GM10847 (cell line): ENCODE results near the gene TTC39A.

ENCODE experiments used
- POLR2A ChIP-seq: IDR thresholded peaks from 2 replicates; pipeline ENCODE4 v1.6.1; 2011; ENCODE audit not compliant: insufficient read length; ENCODE audit errors: extremely low read depth

TTC39A gene

DNA sequence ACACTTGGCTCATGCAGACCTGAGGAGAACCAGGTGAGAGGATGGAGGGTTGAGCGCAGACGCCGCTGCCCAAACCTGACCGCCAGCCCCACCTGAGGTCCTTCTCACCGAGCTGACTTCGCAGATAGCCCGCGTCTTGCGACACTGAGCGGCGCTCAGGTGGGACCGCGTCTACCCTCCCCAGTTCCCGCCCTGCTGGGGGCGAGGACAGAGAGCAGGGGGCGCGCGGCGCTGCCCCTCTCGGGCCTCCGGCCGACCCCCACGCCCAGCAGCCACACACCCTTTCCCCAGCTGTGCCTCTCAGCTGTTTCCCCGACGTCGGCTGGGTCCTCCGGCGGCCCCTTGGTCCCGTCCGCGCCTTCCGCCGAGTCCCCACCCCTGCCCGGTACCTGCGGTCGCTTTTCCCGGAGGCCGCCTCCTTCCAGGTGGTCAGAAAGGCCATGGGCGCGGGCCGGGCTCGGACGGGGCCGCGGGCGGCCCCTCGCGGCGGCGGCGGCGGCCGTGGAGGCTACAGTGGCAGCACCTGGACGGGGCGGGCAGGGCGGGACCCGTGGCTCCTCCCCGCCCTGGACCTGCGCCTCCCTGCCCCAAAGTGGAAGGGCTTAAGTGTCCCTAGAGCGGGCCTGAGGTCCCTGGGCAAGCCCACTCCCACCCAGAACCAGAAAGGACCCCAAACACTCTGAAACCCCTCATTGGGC lies 14.4 kb upstream of the TTC39A start:
- no peak for TF ChIP-seq POLR2A

DNA sequence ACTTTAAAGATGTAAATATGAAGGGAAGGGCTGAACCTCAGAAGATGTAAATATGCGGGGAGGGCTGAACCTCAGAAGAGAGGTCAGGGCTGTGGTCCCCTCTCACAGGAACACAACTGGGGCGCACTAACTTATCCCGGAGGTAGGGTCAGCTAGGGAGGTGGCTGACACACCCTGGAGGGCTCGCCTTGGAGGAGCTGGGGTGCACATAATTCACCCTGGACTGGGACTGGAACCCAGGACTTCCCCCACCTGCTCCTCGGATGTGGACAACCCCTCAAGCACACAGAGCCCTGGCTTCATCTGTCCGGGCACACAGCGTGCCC lies 13.9 kb upstream of the TTC39A start:
- no peak for TF ChIP-seq POLR2A

DNA sequence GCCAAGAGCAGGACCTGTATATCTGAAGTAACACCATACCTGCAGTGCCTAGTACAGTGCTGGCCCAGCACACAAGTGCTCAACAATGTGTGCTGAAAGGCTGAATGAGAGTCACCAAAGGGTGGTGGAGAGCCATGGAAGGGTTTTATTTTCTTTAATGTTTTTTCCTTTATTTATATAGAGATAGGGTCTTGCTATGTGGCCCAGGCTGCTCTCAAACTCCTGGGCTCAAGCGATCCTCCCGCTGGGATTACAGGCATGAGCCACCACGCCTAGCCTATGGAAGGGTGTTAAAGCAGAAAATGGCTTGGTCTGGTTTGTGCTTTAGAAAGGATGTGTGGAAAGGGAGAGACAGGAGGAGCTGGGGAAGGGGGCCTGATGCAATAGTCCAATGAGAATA lies 13.3 kb upstream of the TTC39A start:
- no peak for TF ChIP-seq POLR2A

DNA sequence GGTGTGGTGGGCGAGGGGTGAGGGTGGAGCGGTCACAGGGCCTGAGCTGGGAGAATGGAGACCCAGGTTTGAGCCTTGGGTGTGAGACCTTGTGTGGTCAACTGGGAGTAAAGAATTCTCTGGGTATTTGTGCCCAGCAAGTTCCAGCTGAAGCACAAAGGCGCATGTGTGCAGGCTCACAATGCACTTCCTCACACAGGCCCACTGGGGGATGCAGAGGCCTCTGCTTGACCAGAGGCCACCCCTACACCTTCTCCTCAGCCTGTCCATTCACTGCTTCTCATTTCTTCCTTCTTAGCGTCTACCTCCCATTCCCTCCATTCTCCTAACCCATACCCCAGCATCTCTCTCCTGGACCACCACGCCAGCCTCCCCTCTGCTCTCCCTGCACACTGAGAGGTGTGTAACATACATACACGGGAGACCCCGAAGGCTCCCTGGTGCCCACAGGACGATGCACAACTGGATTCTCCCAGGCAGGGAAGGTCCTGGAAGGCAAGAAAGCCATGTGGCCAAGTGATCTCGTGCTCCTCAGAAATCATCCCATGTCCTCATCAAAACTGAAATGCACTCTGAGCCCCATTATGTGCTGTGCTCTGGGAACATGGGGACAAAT lies 12.3 kb upstream of the TTC39A start:
- TF ChIP-seq POLR2A = no peak

GRCh38 chr1:51341876-51342496 lies 11.6 kb upstream of the TTC39A start:
- TF ChIP-seq POLR2A = no peak

GRCh38 chr1:51340380-51340779 lies 10.0 kb upstream of the TTC39A start:
- no peak for TF ChIP-seq POLR2A

DNA sequence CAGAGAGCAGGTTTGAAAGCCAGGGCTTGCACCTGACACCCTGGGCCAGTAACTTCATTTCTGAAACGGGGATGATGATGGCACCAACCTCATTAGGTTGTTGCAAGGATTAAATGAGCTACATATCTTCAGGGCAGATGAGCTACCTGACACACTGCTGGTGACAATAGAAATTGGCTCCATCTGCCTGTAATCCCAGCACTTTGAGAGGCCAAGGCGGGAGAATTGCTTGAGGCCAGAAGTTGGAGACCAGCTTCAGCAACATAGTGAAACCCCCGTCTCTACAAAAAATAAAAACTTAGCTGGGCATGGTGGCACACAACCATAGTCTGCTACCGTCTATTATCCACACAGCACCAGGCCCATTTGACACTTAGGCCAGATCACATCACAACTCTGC lies 6.3 kb upstream of the TTC39A start:
- TF ChIP-seq POLR2A = no peak

GRCh38 chr1:51336004-51336403 lies 5.6 kb upstream of the TTC39A start:
- TF ChIP-seq POLR2A = no peak

- TF ChIP-seq POLR2A = no peak
These were observed 1.1 kb upstream of the TTC39A start for GRCh38 chr1:51331206-51332100.

DNA sequence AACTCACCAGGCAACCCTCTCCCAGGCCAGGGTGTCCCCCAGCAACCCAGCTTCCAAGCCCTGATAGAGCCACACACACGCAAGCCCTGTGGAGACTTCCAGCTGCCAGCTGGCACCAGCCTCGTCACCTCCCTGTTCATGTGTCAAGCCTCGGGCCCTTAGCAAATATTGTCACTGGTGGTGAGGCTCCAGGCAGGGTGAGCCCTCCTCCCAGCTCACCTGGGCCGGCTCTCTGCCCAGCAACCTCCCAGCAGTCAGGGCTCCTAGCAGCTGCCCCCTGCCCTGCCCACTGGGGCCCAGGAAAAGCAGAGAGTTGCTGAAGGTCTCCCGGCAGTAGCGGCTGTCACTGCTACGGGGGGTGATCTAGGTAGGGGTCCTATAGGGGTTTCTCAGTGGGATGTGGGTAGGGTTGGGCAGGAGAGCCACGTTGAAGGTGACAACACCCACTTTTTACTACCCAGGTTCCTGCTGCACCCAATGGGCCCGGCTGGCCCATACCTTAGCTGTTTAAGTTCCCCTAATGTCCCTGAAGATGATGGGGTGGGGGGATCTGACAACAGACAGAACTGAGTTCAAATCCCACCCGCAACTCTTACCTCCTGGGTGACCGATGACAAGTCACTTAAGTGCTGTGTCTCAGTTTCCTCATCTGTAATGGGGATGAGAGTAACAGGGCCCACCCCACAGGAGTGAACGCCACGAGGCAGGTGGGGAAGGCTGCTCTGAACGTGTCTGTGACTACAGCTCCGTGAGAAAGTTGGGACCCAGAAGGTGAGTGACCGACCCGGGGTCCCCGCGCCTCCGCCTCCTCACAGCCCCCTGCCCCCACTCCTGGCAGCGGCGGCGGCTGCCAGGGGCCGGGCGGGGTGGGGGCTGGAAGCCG lies 678 bp downstream of the TTC39A start:
- TF ChIP-seq POLR2A = no peak

GRCh38 chr1:51328926-51329325 lies 1.4 kb downstream of the TTC39A start:
- TF ChIP-seq POLR2A = no peak

- TF ChIP-seq POLR2A = no peak
These were observed 2.1 kb downstream of the TTC39A start for GRCh38 chr1:51328279-51328678.

DNA sequence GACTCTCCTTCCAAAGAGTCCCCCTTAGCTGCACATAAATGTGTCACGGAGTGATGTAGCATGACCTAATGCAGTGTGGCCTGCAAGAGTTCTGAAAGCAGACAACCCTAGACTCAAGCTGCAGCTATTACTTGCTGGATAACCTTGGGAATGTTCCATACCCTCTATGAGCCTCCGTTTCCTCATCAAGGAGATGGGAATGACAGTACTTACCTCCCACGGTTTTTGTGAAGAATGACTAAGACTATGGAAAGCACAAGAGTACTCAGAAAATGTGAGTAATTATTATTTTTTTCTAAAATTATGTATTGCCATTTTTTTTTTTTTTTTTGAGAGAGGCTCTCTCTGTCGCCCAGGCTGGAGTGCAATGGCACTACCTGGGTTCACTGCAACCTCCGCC lies 3.0 kb downstream of the TTC39A start:
- TF ChIP-seq POLR2A = no peak

GRCh38 chr1:51326839-51327238 lies 3.5 kb downstream of the TTC39A start:
- no peak for TF ChIP-seq POLR2A
